Pancreas (tissue), 10 donors: ENCODE data around the gene GCG. TPM values are rescaled to one million over a fixed set of nuclear protein-coding genes. Genes with fewer than 3 reads are reported as not detected.

Experiments used
- ATAC-seq, 4 donors: fragments of 200-7000 bp; cut with Tn5 transposase; one replicate each; pipeline versions ENCODE4 v1.8.0 to v1.9.1; 2020; ENCODE audit warnings: mild to moderate bottlenecking in 4 of 4, moderate library complexity in 4 of 4
- DNase-seq, 6 donors: peaks; one replicate each; pipeline ENCODE4 v3.0.0-alpha.2; 2020
- FAIRE-seq: peaks from 2 replicates; lab custom pipeline; 2012; peaks lifted over from hg19 to GRCh38; lab: Jason Lieb, UNC
- H3K27ac ChIP-seq, 4 donors: fragments of 200-600 bp; sonication (generic); 1 replicate in 3 of 4; 2 replicates in 1 of 4; pipeline versions ENCODE4 v1.5.0 to v1.8.0; 2020
- H3K27me3 ChIP-seq, 4 donors: fragments of 200-600 bp; one replicate each; pipeline ENCODE4 v1.8.0; 2021
- H3K36me3 ChIP-seq, 3 donors: fragments of 200-600 bp; sonication (generic) in 1 of 3; one replicate each; pipeline versions ENCODE4 v1.5.0 to v1.8.0; 2020 to 2021
- H3K4me1 ChIP-seq, 3 donors: fragments of 200-600 bp; one replicate each; pipeline ENCODE4 v1.8.0; 2021
- H3K4me3 ChIP-seq, 4 donors: fragments of 200-600 bp; sonication (generic) in 2 of 4; one replicate each; pipeline versions ENCODE4 v1.5.0 to v1.8.0; 2020 to 2021
- H3K9me3 ChIP-seq, 4 donors: fragments of 200-600 bp; one replicate each; pipeline ENCODE4 v1.8.0; 2021
- CTCF ChIP-seq, 4 donors: fragments of 200-600 bp; sonication (generic) in 3 of 4; IDR thresholded peaks; one replicate each; pipeline versions ENCODE4 v1.5.0 to v1.8.0; 2021; ENCODE audit warnings: antibody characterized with exemption in 4 of 4
- WGBS, 2 donors: extraction: QIAGEN DNeasy Blood & Tissue Kit; methylation state at CpG; one replicate each; pipeline ENCODE4 v1.1.7; 2013; 5-methylcytosine and 5-hydroxymethylcytosine counted together
- intact Hi-C, 3 donors: fragments of 100-400 bp; cut with DNase I; formaldehyde crosslinking; loops; one replicate each; pipeline versions ENCODE4 v1.11.1 to v1.14.2; 2022
- polyA plus RNA-seq, 2 donors: library from polyadenylated mRNA; stranded (reverse); fragments of 200-250 nt; gene quantifications; one replicate each; pipeline ENCODE4 v1.2.3, GENCODE V29; 2013
- total RNA-seq, 6 donors: library from RNA; stranded (reverse); fragmentation: NEBNext Ultra II Directional in 4 of 6; extraction: Animal tissue kit (Norgen Biotek cat#: 25700) in 4 of 6; gene quantifications; one replicate each; pipeline versions ENCODE4 v1.2.1 to v1.2.4, GENCODE V29; 2021 to 2023
- donor health status: healthy with polysubstance abuse.
- donor health status: DM: no; HTN: no; CAD: no; lungs with moderate emphysema.
- donor health status: DM: no; HTN: no; CAD: no.
- donor health status: control.
- donor health status: control.
- donor health status: Bipolar disorder and iron deficiency.
- donor health status: DM: yes; HTN: yes; CAD: no.
- donor health status: DM: no; HTN: no; CAD: no.
- donor health status: DM: no; HTN: no; CAD: no.
- donor health status: DM: yes; HTN: yes; CAD: no.

Gene GCG
- total and polyA plus RNA-seq, 8 donors = 92.8 to 9,451 (median 384) TPM

- Histone ChIP-seq H3K36me3 (no peaks in the 10 kb centered on the region), H3K27ac (no peak overlapping the region), H3K4me1 (no peaks in the 10 kb centered on the region), H3K27me3 (no peaks in the 10 kb centered on the region), H3K9me3 (no peaks in the 10 kb centered on the region), H3K4me3 (no peak overlapping the region)
- no peak for ATAC-seq
- FAIRE-seq = no peak
- no peak for DNase-seq
- intact Hi-C loops = loop anchor here in 2 of 3 donors (5.0 kb wide), 2 partner anchors 108 to 118 kb away; no protein-coding TSS in a partner anchor
- TF ChIP-seq CTCF (IDR thresholded peaks at IDR 0.05) = no peak
- WGBS, 2 donors = 97 to 98% methylated on average over 2 of the region's 2 CpGs
Measured at GRCh38 chr2:162115076-162115475, 37.0 kb downstream of the GCG start.

GRCh38 chr2:162114271-162114670 lies 37.8 kb downstream of the GCG start:
- no peaks in the 10 kb centered on the region for H3K27me3 ChIP-seq
- H3K36me3 ChIP-seq = no peaks in the 10 kb centered on the region
- H3K4me3 ChIP-seq = no peak overlapping the region
- intact Hi-C loops = no loop called here
- FAIRE-seq (no peak), DNase-seq (no peak), ATAC-seq (peak in 1 of 4 donors; percentile 25)
- no peaks in the 10 kb centered on the region for H3K9me3 ChIP-seq
- TF ChIP-seq CTCF (IDR thresholded peaks at IDR 0.05) = no peak
- no peak overlapping the region for H3K27ac ChIP-seq
- 5 to 15% methylated on average over 1 of the region's 1 CpG for WGBS, 2 donors
- H3K4me1 ChIP-seq = no peaks in the 10 kb centered on the region

GRCh38 chr2:162113776-162114168 lies 38.3 kb downstream of the GCG start:
- no peaks in the 10 kb centered on the region for H3K4me1 ChIP-seq
- no peaks in the 10 kb centered on the region for H3K36me3 ChIP-seq
- intact Hi-C loops = no loop called here
- no peak overlapping the region for H3K4me3 ChIP-seq
- H3K27me3 ChIP-seq = no peaks in the 10 kb centered on the region
- ATAC-seq = peak in 3 of 4 donors; percentile 63 to 87 (median 82)
- H3K27ac ChIP-seq = no peak overlapping the region
- WGBS, 2 donors = 82 to 89% methylated on average over 1 of the region's 1 CpG
- peak in 1 of 6 donors; percentile 39 for DNase-seq
- FAIRE-seq = no peak
- no peaks in the 10 kb centered on the region for H3K9me3 ChIP-seq
- no peak for TF ChIP-seq CTCF (IDR thresholded peaks at IDR 0.05)

- intact Hi-C loops = no loop called here
- Histone ChIP-seq H3K9me3 (no peaks in the 10 kb centered on the region), H3K27me3 (no peaks in the 10 kb centered on the region), H3K27ac (no peak overlapping the region), H3K36me3 (no peaks in the 10 kb centered on the region), H3K4me1 (no peaks in the 10 kb centered on the region), H3K4me3 (no peak overlapping the region)
- no peak for ATAC-seq
- TF ChIP-seq CTCF (IDR thresholded peaks at IDR 0.05) = no peak
- WGBS, 2 donors = 78 to 89% methylated on average over 3 of the region's 3 CpGs
- DNase-seq = no peak
- FAIRE-seq = no peak
Measured at GRCh38 chr2:162113088-162113775, 38.8 kb downstream of the GCG start.
